Measurements from ENCODE around the gene STARD8.

DNA sequence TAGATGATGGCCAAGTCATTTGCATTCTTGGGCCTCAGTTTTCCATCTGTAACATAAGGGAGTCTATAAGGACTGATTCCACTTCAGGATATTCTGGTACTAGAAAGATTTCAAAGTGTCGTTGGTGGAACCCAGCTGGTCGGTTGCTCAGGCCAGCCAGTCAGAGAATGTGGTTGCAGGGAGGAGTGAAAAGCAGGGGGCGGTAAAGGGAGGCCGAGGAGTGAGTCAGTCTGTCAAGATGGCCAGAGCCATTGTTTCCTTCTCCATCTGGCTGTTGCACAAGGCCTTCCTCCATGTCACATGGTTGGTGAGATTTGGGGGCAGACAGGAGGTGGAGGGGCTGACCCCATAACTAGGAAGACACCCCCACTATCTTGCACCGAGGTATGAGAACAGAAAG, 38.2 kb downstream of the STARD8 start:
- TF ChIP-seq EZH2 (IDR thresholded peaks at IDR 0.05) (no peak), POLR2AphosphoS5 (IDR thresholded peaks at IDR 0.05; ENCODE audit: borderline replicate concordance, low read depth, low read length) (no peak)
